HepG2 (cell line): ENCODE measurements around the gene CAMTA1. TPM values are rescaled to one million over a fixed set of nuclear protein-coding genes. Genes with fewer than 3 reads are reported as not detected.

ENCODE experiments used
- ATAC-seq: fragments of 200-7000 bp; cut with Tn5 transposase; 3 replicates; pipeline ENCODE4 v1.9.1; 2020; ENCODE audit warnings: mild to moderate bottlenecking, moderate library complexity
- BruUV-seq: library from RNA; stranded (reverse); fragments of 400-500 nt; replicated peaks from 2 replicates; lab custom pipeline; 2021; lab: Mats Ljungman, UMichigan
- CTCF ChIA-PET: fragments of 300-600 bp; formaldehyde crosslinking; extraction: SDS; loops from one replicate; lab custom pipeline; 2021; ENCODE audit warnings: low total read pairs, inconsistent platforms, low intra/inter-chr PET ratio; lab: Yijun Ruan, JAX
- POLR2A ChIA-PET: fragments of 350-600 bp; sonication (Branson Sonifier 250); formaldehyde crosslinking; loops from one replicate; lab custom pipeline; 2020; ENCODE audit warnings: antibody characterized with exemption, inconsistent platforms; lab: Yijun Ruan, JAX
- DNase-seq: peaks from one replicate; pipeline ENCODE4 v3.0.0-alpha.2; 2015; ENCODE audit warnings: low spot score
- FAIRE-seq: peaks from 3 replicates; lab custom pipeline; 2011; peaks lifted over from hg19 to GRCh38; lab: Jason Lieb, UNC
- H2AFZ ChIP-seq: one replicate; pipeline ENCODE4 v1.6.1; 2011; ENCODE audit warnings: low read length, inconsistent platforms
- H3K27ac ChIP-seq: fragments of 300-600 bp; 3 replicates; pipeline ENCODE4 v1.8.0; 2011; ENCODE audit warnings: mixed run types, mild to moderate bottlenecking, mixed read lengths, low read length, inconsistent platforms; ENCODE audit not compliant: insufficient read depth; ENCODE audit errors: extremely low read length
- H3K27me3 ChIP-seq, 2 experiments: fragments of 200-600 bp in 1 of 2; 2 replicates in 1 of 2; 3 replicates in 1 of 2; pipeline versions ENCODE4 v1.6.0 to v1.8.0; 2011; ENCODE audit warnings: low read length in 2 of 2, mild to moderate bottlenecking in 2 of 2, moderate library complexity in 2 of 2, inconsistent platforms in 1 of 2; ENCODE audit not compliant: insufficient read depth in 2 of 2, control insufficient read depth in 1 of 2
- H3K36me3 ChIP-seq, 2 experiments: fragments of 200-600 bp in 1 of 2; replicated peaks in 1 of 2; 2 replicates in 1 of 2; 3 replicates in 1 of 2; pipeline versions ENCODE4 v1.5.1 to v1.8.0; 2011; ENCODE audit warnings: low read length in 2 of 2, inconsistent platforms in 1 of 2; ENCODE audit not compliant: insufficient read depth in 2 of 2, control insufficient read depth in 1 of 2
- H3K4me1 ChIP-seq: 2 replicates; pipeline ENCODE4 v1.5.1; 2012; ENCODE audit warnings: low read length, inconsistent platforms; ENCODE audit not compliant: insufficient read depth
- H3K4me2 ChIP-seq: 2 replicates; pipeline ENCODE4 v1.6.0; 2011; ENCODE audit warnings: low read depth, low read length, inconsistent platforms
- H3K4me3 ChIP-seq, 3 experiments: fragments of 200-600 bp in 1 of 3; sonication (generic), shearing (Covaris generic) in 1 of 3; replicated peaks in 1 of 3; 2 replicates each; pipeline ENCODE4 v1.5.1; 2011 to 2016; ENCODE audit warnings: low read length in 3 of 3, inconsistent platforms in 2 of 3, low read depth in 2 of 3, mild to moderate bottlenecking in 2 of 3, control low read depth in 1 of 3, mixed read lengths in 1 of 3; ENCODE audit not compliant: insufficient read depth in 1 of 3
- H3K79me2 ChIP-seq: one replicate; pipeline ENCODE4 v1.6.1; 2011; ENCODE audit warnings: low read length, inconsistent platforms; ENCODE audit not compliant: insufficient read depth
- H3K9ac ChIP-seq: 2 replicates; pipeline ENCODE4 v1.6.0; 2011; ENCODE audit warnings: mild to moderate bottlenecking, low read depth, low read length, inconsistent platforms; ENCODE audit not compliant: insufficient read depth
- H3K9me3 ChIP-seq: 2 replicates; pipeline ENCODE4 v1.5.1; 2012; ENCODE audit warnings: mild to moderate bottlenecking, low read length
- H4K20me1 ChIP-seq: 2 replicates; pipeline ENCODE4 v1.6.0; 2011; ENCODE audit warnings: inconsistent platforms, mild to moderate bottlenecking, low read length, moderate library complexity; ENCODE audit not compliant: insufficient read depth
- AGO1 ChIP-seq: fragments of 200-400 bp; formaldehyde crosslinking; IDR thresholded peaks from 2 replicates; pipeline ENCODE4 v1.6.1; 2017; ENCODE audit warnings: mild to moderate bottlenecking, low read depth, low read length, moderate library complexity; ENCODE audit not compliant: poor library complexity, severe bottlenecking
- ASH2L ChIP-seq: fragments of 300-600, 200-600 bp; sonication (generic); IDR thresholded peaks from 2 replicates; pipeline ENCODE4 v1.7.0; 2017; ENCODE audit warnings: low read depth, mild to moderate bottlenecking, moderate library complexity, mixed read lengths, low read length; ENCODE audit not compliant: insufficient read length
- HIVEP1 ChIP-seq: sonication (generic); formaldehyde crosslinking; IDR thresholded peaks from 2 replicates; pipeline ENCODE4 v1.4.0; 2020; ENCODE audit warnings: mild to moderate bottlenecking, missing genetic modification reagents
- MEF2D ChIP-seq: sonication (generic); formaldehyde crosslinking; IDR thresholded peaks from 2 replicates; pipeline ENCODE4 v1.5.1; 2020; ENCODE audit warnings: mild to moderate bottlenecking, missing genetic modification reagents
- MTF2 ChIP-seq: sonication (generic); formaldehyde crosslinking; IDR thresholded peaks from 2 replicates; pipeline ENCODE4 v1.5.0; 2020; ENCODE audit warnings: missing genetic modification reagents, borderline replicate concordance
- MYNN ChIP-seq: sonication (generic); formaldehyde crosslinking; IDR thresholded peaks from 2 replicates; pipeline ENCODE4 v1.4.0; 2020; ENCODE audit warnings: mild to moderate bottlenecking, low read depth, missing genetic modification reagents
- NFATC3 ChIP-seq: sonication (generic); formaldehyde crosslinking; IDR thresholded peaks from 2 replicates; pipeline ENCODE4 v1.5.1; 2020; ENCODE audit warnings: mild to moderate bottlenecking, missing genetic modification reagents
- NFKB2 ChIP-seq: sonication (generic); formaldehyde crosslinking; IDR thresholded peaks from 2 replicates; pipeline ENCODE4 v1.4.0; 2020; ENCODE audit warnings: missing genetic modification reagents, borderline replicate concordance
- SKI ChIP-seq: fragments of 450-650 bp; IDR thresholded peaks from one replicate; pipeline ENCODE4 v1.6.1; 2018; ENCODE audit warnings: mild to moderate bottlenecking; ENCODE audit not compliant: partially characterized antibody
- THAP9 ChIP-seq: sonication (generic); formaldehyde crosslinking; IDR thresholded peaks from 2 replicates; pipeline ENCODE4; 2020; ENCODE audit warnings: missing genetic modification reagents, mild to moderate bottlenecking, borderline replicate concordance
- ZNF138 ChIP-seq: sonication (generic); formaldehyde crosslinking; IDR thresholded peaks from 2 replicates; pipeline ENCODE4 v1.5.0; 2020; ENCODE audit warnings: mild to moderate bottlenecking, low read depth, missing genetic modification reagents
- ZNF564 ChIP-seq: sonication (generic); formaldehyde crosslinking; IDR thresholded peaks from 2 replicates; pipeline ENCODE4 v1.8.1; 2023; ENCODE audit warnings: mild to moderate bottlenecking, missing genetic modification reagents
- ZNF768 ChIP-seq: sonication (generic); formaldehyde crosslinking; IDR thresholded peaks from 2 replicates; pipeline ENCODE4 v1.4.0; 2020; ENCODE audit warnings: missing genetic modification reagents
- WGBS: methylation state at CpG from one replicate; pipeline ENCODE4 v1.1.6; 2017; ENCODE audit warnings: low lambda C conversion rate; 5-methylcytosine and 5-hydroxymethylcytosine counted together
- in situ Hi-C: cut with HindIII; loops from 2 replicates; pipeline ENCODE4 v1.10.0; 2017; ENCODE audit warnings: low pct_unique_long_range_greater_than_20kb; ENCODE audit not compliant: extremely low pct_ligation_motif_present
- intact Hi-C: fragments of 100-400 bp; cut with micrococcal nuclease; formaldehyde crosslinking; loops from one replicate; pipeline ENCODE4 v1.10.0; 2022; ENCODE audit not compliant: unreplicated experiment
- polyA plus RNA-seq, 8 experiments: library from polyadenylated mRNA; depleted of rRNA in 3 of 8; stranded (reverse) in 7 of 8; unstranded in 1 of 8; fragments of >200 nt; fragmentation: Illumina TruSeq in 4 of 8; extraction: Trizol in 4 of 8; gene quantifications; 2 replicates each; pipeline versions ENCODE4 v1.2.1 to v1.2.3, GENCODE V29; 2011 to 2016; ENCODE audit warnings: low read depth in 4 of 8, missing spikeins in 1 of 8, mixed read lengths in 1 of 8; ENCODE audit not compliant: insufficient read depth in 1 of 8
- total RNA-seq, 5 experiments: library from RNA; depleted of rRNA; stranded (reverse); fragments of >200 nt; fragmentation: Illumina TruSeq; extraction: Trizol; gene quantifications; 2 replicates each; pipeline ENCODE4 v1.2.3, GENCODE V29; 2016; ENCODE audit warnings: low read depth in 1 of 5

Gene CAMTA1
- total and polyA plus RNA-seq, 2 of the 13 experiments (the other 11 are each of a cell fraction or from before 2014, with no cell fraction given): 25.0 to 36.4 TPM

DNA sequence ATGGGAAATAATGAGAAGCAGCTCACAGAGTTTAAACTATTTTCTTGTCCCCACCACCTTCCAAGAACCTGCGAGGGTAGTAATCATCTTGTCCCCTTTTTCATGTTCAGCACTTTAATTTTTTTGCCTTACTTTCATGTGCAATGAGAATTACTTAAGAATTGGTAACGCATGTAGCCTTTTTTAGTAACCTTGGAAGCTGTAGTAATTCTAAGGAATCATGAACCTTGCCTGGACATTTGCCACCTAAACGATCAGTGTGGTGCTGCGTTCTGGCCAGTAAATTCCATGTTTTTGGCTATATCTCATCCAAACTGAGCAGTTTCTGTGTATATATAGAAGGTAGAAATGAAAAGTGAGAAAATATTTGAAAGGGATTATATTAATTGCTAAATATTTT is 981.9 kb downstream of the CAMTA1 start:
- no TSS peak for BruUV-seq
- CTCF ChIA-PET: no interaction called here
- Histone ChIP-seq H4K20me1 (0 out of 2 replicates have a peak, but pooled peaks cover 6% of the 10 kb centered on the region), H3K4me1 (peaks cover 9% of the 10 kb centered on the region), H3K36me3 (no peaks in the 10 kb centered on the region; a peak in 1 of 5 replicates), H3K27ac (no peak overlapping the region), H3K4me2 (no peak overlapping the region), H3K27me3 (no peaks in the 10 kb centered on the region; a peak in 1 of 5 replicates)
- DNase-seq (no peak), FAIRE-seq (no peak)
- intact Hi-C loops: no loop called here
- no peak for TF ChIP-seq ZNF564 (CRISPR knock-in tag)
- TF ChIP-seq MTF2: no peak
- no peak for TF ChIP-seq NFATC3 (CRISPR knock-in tag)
- TF ChIP-seq ZNF768 (CRISPR knock-in tag): no peak
- TF ChIP-seq NFKB2 (CRISPR knock-in tag): no peak
- TF ChIP-seq THAP9: no peak
- no peak for TF ChIP-seq HIVEP1 (CRISPR knock-in tag)
- no peak for TF ChIP-seq MEF2D (CRISPR knock-in tag)
- no peak for TF ChIP-seq AGO1
- TF ChIP-seq MYNN (CRISPR knock-in tag): no peak
- no peak for TF ChIP-seq SKI
- no peak for TF ChIP-seq ASH2L
- TF ChIP-seq ZNF138 (CRISPR knock-in tag): no peak
- TF ChIP-seq, all 625 proteins: peak for 0
- H3K9me3 ChIP-seq: no peaks in the 10 kb centered on the region
- ATAC-seq: no peak
- POLR2A ChIA-PET: interaction anchor here (0.6 kb wide), 1 partner anchor 16 kb away, joined by 3 read pairs; no protein-coding TSS in a partner anchor
- no peak overlapping the region for H3K9ac ChIP-seq
- 96% methylated on average over 4 of the region's 4 CpGs for whole genome bisulfite sequencing
- in situ Hi-C loops: no loop called here
- H2AFZ ChIP-seq: no peak overlapping the region
- no peak overlapping the region for H3K4me3 ChIP-seq
- peaks cover 7% of the 10 kb centered on the region for H3K79me2 ChIP-seq
